K562 (cell line): ENCODE measurements around the gene LRRC7. TPM values are rescaled to one million over a fixed set of nuclear protein-coding genes. Genes with fewer than 3 reads are reported as not detected.

Experiments
- ATAC-seq: fragments of 200-7000 bp; cut with Tn5 transposase; 3 replicates; pipeline ENCODE4 v1.9.1; 2020; ENCODE audit warnings: moderate library complexity
- BruUV-seq: library from RNA; stranded (reverse); fragments of 400-500 nt; replicated peaks from 2 replicates; lab custom pipeline; 2021; lab: Mats Ljungman, UMichigan
- CTCF ChIA-PET: fragments of 300-600 bp; formaldehyde crosslinking; extraction: SDS; loops from one replicate; lab custom pipeline; 2021; ENCODE audit warnings: low intra/inter-chr PET ratio; lab: Yijun Ruan, JAX
- POLR2A ChIA-PET: fragments of 300-600, 350-650 bp; sonication (Branson Sonifier 250); formaldehyde crosslinking; extraction: SDS; loops from one replicate; lab custom pipeline; 2021; ENCODE audit warnings: antibody characterized with exemption, inconsistent platforms; lab: Yijun Ruan, JAX
- DNase-seq, 4 experiments: peaks; one replicate each; pipeline versions ENCODE4 v3.0.0 to v3.0.0-alpha.2; 2011 to 2018; ENCODE audit warnings: low spot score in 3 of 4, mixed read lengths in 3 of 4; ENCODE audit errors: extremely low read depth in 1 of 4
- FAIRE-seq: peaks from 2 replicates; lab custom pipeline; 2011; peaks lifted over from hg19 to GRCh38; lab: Jason Lieb, UNC
- H2AFZ ChIP-seq: 2 replicates; pipeline ENCODE4 v1.6.0; 2011; ENCODE audit warnings: low read depth, low read length, control low read depth, inconsistent platforms
- H3K27ac ChIP-seq: fragments of 200-600 bp; 3 replicates; pipeline ENCODE4 v1.8.0; 2011; ENCODE audit warnings: low read depth, mild to moderate bottlenecking, control low read depth, inconsistent platforms, low read length, moderate library complexity, mixed read lengths; ENCODE audit errors: extremely low read depth
- H3K27me3 ChIP-seq, 2 experiments: fragments of 300-600 bp in 1 of 2; 2 replicates in 1 of 2; 3 replicates in 1 of 2; pipeline versions ENCODE4 v1.6.0 to v1.8.0; 2011; ENCODE audit warnings: inconsistent platforms in 2 of 2, low read length in 2 of 2, mild to moderate bottlenecking in 1 of 2, mixed read lengths in 1 of 2, moderate library complexity in 1 of 2; ENCODE audit not compliant: control insufficient read depth in 2 of 2, insufficient read depth in 2 of 2
- H3K36me3 ChIP-seq: fragments of 300-600 bp; 3 replicates; pipeline ENCODE4 v1.8.0; 2011; ENCODE audit warnings: mild to moderate bottlenecking, low read length, inconsistent platforms; ENCODE audit not compliant: control insufficient read depth, insufficient read depth
- H3K4me1 ChIP-seq, 2 experiments: fragments of 200-600 bp in 1 of 2; replicated peaks in 1 of 2; 2 replicates in 1 of 2; 3 replicates in 1 of 2; pipeline versions ENCODE4 v1.5.1 to v1.8.0; 2011; ENCODE audit warnings: inconsistent platforms in 2 of 2, low read length in 2 of 2, mild to moderate bottlenecking in 1 of 2, mixed read lengths in 1 of 2, moderate library complexity in 1 of 2; ENCODE audit not compliant: control insufficient read depth in 2 of 2, insufficient read depth in 2 of 2
- H3K4me2 ChIP-seq: 2 replicates; pipeline ENCODE4 v1.6.1; 2011; ENCODE audit warnings: low read length, control low read depth, inconsistent platforms, mixed read lengths; ENCODE audit not compliant: insufficient read depth
- H3K4me3 ChIP-seq: fragments of 200-600 bp; sonication (generic), shearing (Covaris generic); 2 replicates; pipeline ENCODE4 v1.5.1; 2016; ENCODE audit warnings: control low read depth, inconsistent platforms
- H3K79me2 ChIP-seq: fragments of 200-600 bp; 3 replicates; pipeline ENCODE4 v1.8.0; 2011; ENCODE audit warnings: low read length, inconsistent platforms; ENCODE audit not compliant: control insufficient read depth, insufficient read depth
- H3K9ac ChIP-seq, 2 experiments: 2 replicates each; pipeline versions ENCODE4 v1.6.0 to v1.6.1; 2011; ENCODE audit warnings: low read depth in 2 of 2, low read length in 2 of 2, control low read depth in 1 of 2, inconsistent platforms in 1 of 2, mild to moderate bottlenecking in 1 of 2, mixed read lengths in 1 of 2; ENCODE audit not compliant: insufficient read depth in 1 of 2
- H3K9me1 ChIP-seq: one replicate; pipeline ENCODE4 v1.6.0; 2011; ENCODE audit warnings: inconsistent platforms, mild to moderate bottlenecking, low read length, moderate library complexity; ENCODE audit not compliant: control insufficient read depth, insufficient read depth
- H3K9me3 ChIP-seq: replicated peaks from 2 replicates; pipeline ENCODE4 v1.5.1; 2011; ENCODE audit warnings: low read depth, low read length, inconsistent platforms; ENCODE audit not compliant: control insufficient read depth, insufficient read depth
- H4K20me1 ChIP-seq: replicated peaks from 2 replicates; pipeline ENCODE4 v1.6.1; 2011; ENCODE audit warnings: low read length, inconsistent platforms, mixed read lengths; ENCODE audit not compliant: control insufficient read depth, insufficient read depth
- BRD4 ChIP-seq: fragments of 200-600 bp; sonication (generic); IDR thresholded peaks from 2 replicates; pipeline ENCODE4 v1.6.1; 2017; ENCODE audit warnings: inconsistent platforms
- C11orf30 ChIP-seq: fragments of 450-650 bp; IDR thresholded peaks from 2 replicates; pipeline ENCODE4 v1.6.1; 2016; ENCODE audit warnings: low read depth, mild to moderate bottlenecking
- ELF4 ChIP-seq: fragments of 450-650 bp; formaldehyde crosslinking; IDR thresholded peaks from 2 replicates; pipeline ENCODE4 v1.4.0; 2022; ENCODE audit warnings: missing genetic modification characterization
- MAFG ChIP-seq: fragments of 450-650 bp; conservative IDR thresholded peaks from 2 replicates; pipeline ENCODE4 v1.6.1; 2016; ENCODE audit warnings: missing genetic modification characterization, missing compliant biosample characterization
- MAFK ChIP-seq: IDR thresholded peaks from 2 replicates; pipeline ENCODE4 v1.6.1; 2011; ENCODE audit warnings: low read length, improper control_type of control experiment
- NFE2 ChIP-seq: IDR thresholded peaks from 2 replicates; pipeline ENCODE4 v1.6.1; 2014; ENCODE audit warnings: antibody characterized with exemption, low read depth
- PPARD ChIP-seq: fragments of 250-450 bp; sonication (Bioruptor Pico); IDR thresholded peaks from 2 replicates; pipeline ENCODE4 v1.8.0; 2022; ENCODE audit warnings: inconsistent platforms, mild to moderate bottlenecking, moderate library complexity
- SLC30A9 ChIP-seq: fragments of 250-450 bp; sonication (Bioruptor Pico); IDR thresholded peaks from 2 replicates; pipeline ENCODE4 v1.8.0; 2022; ENCODE audit warnings: mild to moderate bottlenecking, moderate library complexity
- ZNF830 ChIP-seq: fragments of 250-450 bp; sonication (Bioruptor Pico); IDR thresholded peaks from 2 replicates; pipeline ENCODE4 v1.5.0; 2021; ENCODE audit warnings: mild to moderate bottlenecking
- WGBS: fragments of 100-300 bp; shearing (Covaris generic); methylation state at CpG from one replicate; pipeline ENCODE4 v1.1.6; 2016; ENCODE audit warnings: low coverage, mixed read lengths; ENCODE audit not compliant: insufficient coverage; ENCODE audit errors: missing lambda C conversion rate; 5-methylcytosine and 5-hydroxymethylcytosine counted together
- in situ Hi-C: fragments of 300-500 bp; cut with MboI; formaldehyde crosslinking; loops from 4 replicates; pipeline ENCODE4 v1.15.0; 2018; ENCODE audit warnings: inconsistent platforms, mixed read lengths
- intact Hi-C: fragments of 100-400 bp; cut with micrococcal nuclease; formaldehyde crosslinking; loops from 2 replicates; pipeline ENCODE4 v1.14.2; 2022
- polyA plus RNA-seq, 8 experiments: library from polyadenylated mRNA; depleted of rRNA in 4 of 8; stranded (reverse) in 5 of 8; unstranded in 3 of 8; fragments of >200 nt; fragmentation: Nextera tagmentation in 2 of 8; fragmentation: Illumina TruSeq in 1 of 8; extraction: Ambion mirVana in 2 of 8; extraction: Trizol in 1 of 8; gene quantifications; 2 replicates each; pipeline versions ENCODE4 v1.2.1 to v1.2.3, GENCODE V29; 2011 to 2014; ENCODE audit warnings: inconsistent platforms in 1 of 8, missing spikeins in 1 of 8
- total RNA-seq, 7 experiments: library from RNA; depleted of rRNA in 6 of 7; stranded (reverse); fragments of >200 nt in 6 of 7; fragmentation: Illumina TruSeq in 2 of 7; extraction: Trizol in 2 of 7; gene quantifications; 2 replicates each; pipeline versions ENCODE4 v1.2.1 to v1.2.3, GENCODE V29; 2011 to 2021; ENCODE audit warnings: low replicate concordance in 1 of 7
- TF ChIP-seq, protein P1 (sequence below): fragments of 450-650 bp; formaldehyde crosslinking; IDR thresholded peaks from 2 replicates; pipeline ENCODE4 v1.4.0; 2020; ENCODE audit warnings: mild to moderate bottlenecking, mixed read lengths
- TF ChIP-seq, protein P2 (sequence below): fragments of 150-350 bp; conservative IDR thresholded peaks from 2 replicates; pipeline ENCODE4 v1.6.1; 2014; ENCODE audit warnings: low read length
- TF ChIP-seq, protein P3 (sequence below): sonication (generic); formaldehyde crosslinking; IDR thresholded peaks from 2 replicates; pipeline ENCODE4 v1.8.1; 2022; ENCODE audit warnings: missing genetic modification reagents

LRRC7 gene
- total and polyA plus RNA-seq, 9 of the 15 experiments (the other 6 are each of a cell fraction or from before 2014, with no cell fraction given), result 0.09 to 0.94 (median 0.49) TPM

DNA sequence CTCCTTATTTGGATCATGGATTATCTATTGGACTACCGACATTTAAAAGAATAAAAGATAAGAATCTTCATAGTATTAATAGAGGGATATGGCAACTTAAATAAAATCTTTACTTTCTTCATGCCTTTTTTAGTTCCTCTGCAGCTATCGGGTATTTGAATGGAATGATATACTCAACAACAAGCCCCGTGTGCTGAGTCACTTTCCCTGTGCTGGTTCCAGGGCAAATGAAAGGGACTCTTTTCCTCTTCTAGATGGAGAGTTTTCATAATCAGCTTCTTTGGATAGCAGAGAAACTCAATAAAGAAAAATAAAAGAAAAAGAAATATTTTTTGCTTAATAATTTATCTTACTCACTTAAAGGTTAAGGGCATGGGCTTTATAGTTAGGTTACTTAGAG, 423.9 kb downstream of the LRRC7 start:
- 2% methylated on average over 3 of the region's 3 CpGs for WGBS
- in situ Hi-C loops, result no loop called here
- H3K4me2 ChIP-seq, result no peak overlapping the region
- POLR2A ChIA-PET, result interaction anchor here (0.6 to 0.7 kb wide), 2 partner anchors 10 to 67 kb away, joined by 3 read pairs; no protein-coding TSS in a partner anchor
- intact Hi-C loops, result no loop called here
- DNase-seq (no peak), ATAC-seq (no peak), FAIRE-seq (no peak)
- H3K27ac ChIP-seq, result no peak overlapping the region
- H3K4me1 ChIP-seq, result no peaks in the 10 kb centered on the region
- no peaks in the 10 kb centered on the region for H3K79me2 ChIP-seq
- no TSS peak for BruUV-seq
- H3K27me3 ChIP-seq, result no peaks in the 10 kb centered on the region
- H2AFZ ChIP-seq, result no peak overlapping the region
- H4K20me1 ChIP-seq, result no peaks in the 10 kb centered on the region
- TF ChIP-seq NFE2, result peak; percentile 47; the same call in 1 of the 2 replicates
- TF ChIP-seq BRD4, result no peak
- TF ChIP-seq SLC30A9 (CRISPR knock-in tag), result no peak
- H3K4me3 ChIP-seq, result no peak overlapping the region
- H3K36me3 ChIP-seq, result no peaks in the 10 kb centered on the region
- H3K9me1 ChIP-seq, result no peaks in the 10 kb centered on the region
- no peak overlapping the region for H3K9ac ChIP-seq
- no peaks in the 10 kb centered on the region for H3K9me3 ChIP-seq
- CTCF ChIA-PET, result no interaction called here

DNA sequence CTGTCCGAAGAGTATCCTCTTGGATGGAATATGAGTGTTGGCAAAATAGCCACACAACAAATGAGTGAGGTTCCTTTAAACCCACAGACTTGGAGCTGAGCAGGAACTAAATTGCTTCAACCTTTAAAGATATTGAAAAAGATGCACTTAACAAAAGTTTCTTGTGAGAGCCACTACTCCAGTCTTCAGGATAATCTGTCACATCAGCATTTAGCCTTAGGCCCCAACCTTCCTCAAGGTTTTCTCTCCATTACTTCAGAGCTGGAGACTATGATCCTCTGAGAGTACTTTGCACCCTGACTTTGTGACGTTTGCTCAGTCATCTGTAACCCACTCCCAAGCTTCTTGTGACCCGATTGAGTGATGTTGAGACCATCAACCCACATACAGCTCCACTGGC, 424.9 kb downstream of the LRRC7 start:
- in situ Hi-C loops, result no loop called here
- ATAC-seq, result no peak
- FAIRE-seq, result no peak
- TF ChIP-seq ZNF830 (CRISPR knock-in tag) (no peak), C11orf30 (peak; percentile 69; the same call in 1 of the 2 replicates), MAFG (tag) (peak; percentile 62), PPARD (no peak), MAFK (peak; percentile 49), ELF4 (no peak)
- TF ChIP-seq, protein P1, sequence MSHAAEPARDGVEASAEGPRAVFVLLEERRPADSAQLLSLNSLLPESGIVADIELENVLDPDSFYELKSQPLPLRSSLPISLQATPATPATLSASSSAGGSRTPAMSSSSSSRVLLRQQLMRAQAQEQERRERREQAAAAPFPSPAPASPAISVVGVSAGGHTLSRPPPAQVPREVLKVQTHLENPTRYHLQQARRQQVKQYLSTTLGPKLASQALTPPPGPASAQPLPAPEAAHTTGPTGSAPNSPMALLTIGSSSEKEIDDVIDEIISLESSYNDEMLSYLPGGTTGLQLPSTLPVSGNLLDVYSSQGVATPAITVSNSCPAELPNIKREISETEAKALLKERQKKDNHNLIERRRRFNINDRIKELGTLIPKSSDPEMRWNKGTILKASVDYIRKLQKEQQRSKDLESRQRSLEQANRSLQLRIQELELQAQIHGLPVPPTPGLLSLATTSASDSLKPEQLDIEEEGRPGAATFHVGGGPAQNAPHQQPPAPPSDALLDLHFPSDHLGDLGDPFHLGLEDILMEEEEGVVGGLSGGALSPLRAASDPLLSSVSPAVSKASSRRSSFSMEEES (CRISPR knock-in tag), result no peak
- TF ChIP-seq, protein P2, sequence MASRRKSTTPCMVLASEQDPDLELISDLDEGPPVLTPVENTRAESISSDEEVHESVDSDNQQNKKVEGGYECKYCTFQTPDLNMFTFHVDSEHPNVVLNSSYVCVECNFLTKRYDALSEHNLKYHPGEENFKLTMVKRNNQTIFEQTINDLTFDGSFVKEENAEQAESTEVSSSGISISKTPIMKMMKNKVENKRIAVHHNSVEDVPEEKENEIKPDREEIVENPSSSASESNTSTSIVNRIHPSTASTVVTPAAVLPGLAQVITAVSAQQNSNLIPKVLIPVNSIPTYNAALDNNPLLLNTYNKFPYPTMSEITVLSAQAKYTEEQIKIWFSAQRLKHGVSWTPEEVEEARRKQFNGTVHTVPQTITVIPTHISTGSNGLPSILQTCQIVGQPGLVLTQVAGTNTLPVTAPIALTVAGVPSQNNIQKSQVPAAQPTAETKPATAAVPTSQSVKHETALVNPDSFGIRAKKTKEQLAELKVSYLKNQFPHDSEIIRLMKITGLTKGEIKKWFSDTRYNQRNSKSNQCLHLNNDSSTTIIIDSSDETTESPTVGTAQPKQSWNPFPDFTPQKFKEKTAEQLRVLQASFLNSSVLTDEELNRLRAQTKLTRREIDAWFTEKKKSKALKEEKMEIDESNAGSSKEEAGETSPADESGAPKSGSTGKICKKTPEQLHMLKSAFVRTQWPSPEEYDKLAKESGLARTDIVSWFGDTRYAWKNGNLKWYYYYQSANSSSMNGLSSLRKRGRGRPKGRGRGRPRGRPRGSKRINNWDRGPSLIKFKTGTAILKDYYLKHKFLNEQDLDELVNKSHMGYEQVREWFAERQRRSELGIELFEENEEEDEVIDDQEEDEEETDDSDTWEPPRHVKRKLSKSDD, result no peak
- TF ChIP-seq, protein P3, sequence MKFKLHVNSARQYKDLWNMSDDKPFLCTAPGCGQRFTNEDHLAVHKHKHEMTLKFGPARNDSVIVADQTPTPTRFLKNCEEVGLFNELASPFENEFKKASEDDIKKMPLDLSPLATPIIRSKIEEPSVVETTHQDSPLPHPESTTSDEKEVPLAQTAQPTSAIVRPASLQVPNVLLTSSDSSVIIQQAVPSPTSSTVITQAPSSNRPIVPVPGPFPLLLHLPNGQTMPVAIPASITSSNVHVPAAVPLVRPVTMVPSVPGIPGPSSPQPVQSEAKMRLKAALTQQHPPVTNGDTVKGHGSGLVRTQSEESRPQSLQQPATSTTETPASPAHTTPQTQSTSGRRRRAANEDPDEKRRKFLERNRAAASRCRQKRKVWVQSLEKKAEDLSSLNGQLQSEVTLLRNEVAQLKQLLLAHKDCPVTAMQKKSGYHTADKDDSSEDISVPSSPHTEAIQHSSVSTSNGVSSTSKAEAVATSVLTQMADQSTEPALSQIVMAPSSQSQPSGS (CRISPR knock-in tag), result no peak

More for the DNA sequence above, 424.9 kb downstream of the LRRC7 start:
- Histone ChIP-seq H3K27me3 (no peaks in the 10 kb centered on the region), H3K4me1 (no peaks in the 10 kb centered on the region), H3K79me2 (no peaks in the 10 kb centered on the region), H4K20me1 (no peaks in the 10 kb centered on the region), H3K9me3 (no peaks in the 10 kb centered on the region), H3K27ac (no peak overlapping the region), H3K9ac (no peak overlapping the region), H3K9me1 (no peaks in the 10 kb centered on the region), H3K4me2 (no peak overlapping the region), H3K36me3 (no peaks in the 10 kb centered on the region), H2AFZ (no peak overlapping the region), H3K4me3 (no peak overlapping the region)
- ChIA-PET POLR2A (no interaction called here), CTCF (no interaction called here)
- intact Hi-C loops, result no loop called here
- no peak for DNase-seq
- no TSS peak for BruUV-seq
- WGBS, result 0% methylated on average over 3 of the region's 3 CpGs
